Neural progenitor cell (in vitro differentiated cells): ENCODE data around the gene TRMT1.

Experiments
- CTCF ChIP-seq: fragments of 200-600 bp; sonication (generic); IDR thresholded peaks from 2 replicates; pipeline ENCODE4 v1.5.1; 2017; ENCODE audit warnings: antibody characterized with exemption, mild to moderate bottlenecking
- EZH2 ChIP-seq: fragments of 200-600 bp; sonication (generic); IDR thresholded peaks from 2 replicates; pipeline ENCODE4 v1.6.1; 2017; ENCODE audit warnings: antibody characterized with exemption, mild to moderate bottlenecking, moderate library complexity
- EZH2phosphoT487 ChIP-seq: fragments of 200-600 bp; sonication (generic); IDR thresholded peaks from 2 replicates; pipeline ENCODE4 v1.6.1; 2017; ENCODE audit warnings: antibody characterized with exemption

GRCh38 chr19:13152974-13153568 lies 36.5 kb upstream of the TRMT1 start:
- TF ChIP-seq EZH2phosphoT487 (no peak), EZH2 (no peak), CTCF (no peak)
